Measurements from ENCODE around the gene CEACAM4. TPM values are rescaled to one million over a fixed set of nuclear protein-coding genes. Genes with fewer than 3 reads are reported as not detected.

Gene CEACAM4
- total RNA-seq, 1 experiment from 2014 or later = not detected

DNA sequence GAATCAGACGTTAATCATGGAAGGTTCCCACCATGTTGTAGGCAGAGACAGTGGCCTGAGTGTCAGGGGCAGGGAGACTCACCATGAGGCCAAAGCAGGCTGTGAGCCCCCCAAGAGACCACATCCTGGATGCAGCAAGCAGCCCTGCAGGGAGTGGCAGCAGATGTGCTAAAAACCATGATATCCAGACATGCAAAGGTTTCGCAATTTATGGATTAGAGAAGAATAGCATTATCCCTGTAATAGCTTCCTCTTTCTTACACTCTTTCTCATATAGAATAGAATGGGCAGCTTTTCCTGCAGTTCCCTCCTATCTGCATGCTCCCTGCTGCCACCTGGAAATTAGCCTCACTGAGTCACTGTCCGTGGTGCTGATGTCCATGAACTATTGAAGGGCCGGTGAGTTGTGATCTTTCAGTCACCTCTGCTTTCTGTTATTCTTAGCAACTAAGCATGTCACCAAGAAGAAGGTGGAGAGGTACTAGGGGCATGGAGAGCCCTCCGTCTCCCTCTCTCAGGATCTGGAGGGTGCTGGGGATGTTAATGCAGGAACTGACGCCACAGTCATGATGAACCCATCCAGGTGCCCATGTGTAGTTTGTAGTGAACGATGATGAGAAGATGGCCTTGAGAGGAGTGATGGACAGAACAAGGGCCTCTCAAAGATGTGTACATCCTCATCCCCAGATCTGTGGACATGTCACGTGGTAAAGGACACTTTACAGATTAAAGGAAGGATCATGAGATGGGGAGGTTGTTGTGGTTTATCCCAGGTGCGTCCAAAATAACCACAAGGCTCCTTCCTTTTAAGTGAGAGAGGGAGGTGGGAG, 9.9 kb downstream of the CEACAM4 start:
- in situ Hi-C loops (cut with HindIII; ENCODE audit: low pct_unique_long_range_greater_than_20kb, low sequenced_read_pairs) (no loop called here), intact Hi-C loops (cut with micrococcal nuclease; ENCODE audit: unreplicated experiment) (no loop called here)
- BruUV-seq (replicated peaks) = no TSS peak
- Histone ChIP-seq H3K36me3 (ENCODE audit: control insufficient read depth, insufficient read depth, low read length) (no peaks in the 10 kb centered on the region), H3K4me3 (ENCODE audit: low read depth in 2 of 2, low read length in 2 of 2) (no peak overlapping the region), H3K27me3 (ENCODE audit: control insufficient read depth, insufficient read depth, low read length) (no peaks in the 10 kb centered on the region), H3K4me1 (ENCODE audit: control insufficient read depth, insufficient read depth, low read length) (no peaks in the 10 kb centered on the region), H3K27ac (ENCODE audit: low read length) (no peak overlapping the region), H3K9me3 (ENCODE audit: control insufficient read depth, insufficient read depth, low read depth, low read length) (no peaks in the 10 kb centered on the region)
- ChIA-PET POLR2A (no interaction called here), CTCF (no interaction called here)
- no peak for ATAC-seq
- no peak for DNase-seq (ENCODE audit: low read depth, low spot score)
- TF ChIP-seq, protein P1, sequence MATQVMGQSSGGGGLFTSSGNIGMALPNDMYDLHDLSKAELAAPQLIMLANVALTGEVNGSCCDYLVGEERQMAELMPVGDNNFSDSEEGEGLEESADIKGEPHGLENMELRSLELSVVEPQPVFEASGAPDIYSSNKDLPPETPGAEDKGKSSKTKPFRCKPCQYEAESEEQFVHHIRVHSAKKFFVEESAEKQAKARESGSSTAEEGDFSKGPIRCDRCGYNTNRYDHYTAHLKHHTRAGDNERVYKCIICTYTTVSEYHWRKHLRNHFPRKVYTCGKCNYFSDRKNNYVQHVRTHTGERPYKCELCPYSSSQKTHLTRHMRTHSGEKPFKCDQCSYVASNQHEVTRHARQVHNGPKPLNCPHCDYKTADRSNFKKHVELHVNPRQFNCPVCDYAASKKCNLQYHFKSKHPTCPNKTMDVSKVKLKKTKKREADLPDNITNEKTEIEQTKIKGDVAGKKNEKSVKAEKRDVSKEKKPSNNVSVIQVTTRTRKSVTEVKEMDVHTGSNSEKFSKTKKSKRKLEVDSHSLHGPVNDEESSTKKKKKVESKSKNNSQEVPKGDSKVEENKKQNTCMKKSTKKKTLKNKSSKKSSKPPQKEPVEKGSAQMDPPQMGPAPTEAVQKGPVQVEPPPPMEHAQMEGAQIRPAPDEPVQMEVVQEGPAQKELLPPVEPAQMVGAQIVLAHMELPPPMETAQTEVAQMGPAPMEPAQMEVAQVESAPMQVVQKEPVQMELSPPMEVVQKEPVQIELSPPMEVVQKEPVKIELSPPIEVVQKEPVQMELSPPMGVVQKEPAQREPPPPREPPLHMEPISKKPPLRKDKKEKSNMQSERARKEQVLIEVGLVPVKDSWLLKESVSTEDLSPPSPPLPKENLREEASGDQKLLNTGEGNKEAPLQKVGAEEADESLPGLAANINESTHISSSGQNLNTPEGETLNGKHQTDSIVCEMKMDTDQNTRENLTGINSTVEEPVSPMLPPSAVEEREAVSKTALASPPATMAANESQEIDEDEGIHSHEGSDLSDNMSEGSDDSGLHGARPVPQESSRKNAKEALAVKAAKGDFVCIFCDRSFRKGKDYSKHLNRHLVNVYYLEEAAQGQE (IDR thresholded peaks at IDR 0.05; ENCODE audit: insufficient read depth in 1 of 2, low read depth in 2 of 2, low read length in 1 of 2) = peak; percentile 91 to 93
- TF ChIP-seq, protein P2, sequence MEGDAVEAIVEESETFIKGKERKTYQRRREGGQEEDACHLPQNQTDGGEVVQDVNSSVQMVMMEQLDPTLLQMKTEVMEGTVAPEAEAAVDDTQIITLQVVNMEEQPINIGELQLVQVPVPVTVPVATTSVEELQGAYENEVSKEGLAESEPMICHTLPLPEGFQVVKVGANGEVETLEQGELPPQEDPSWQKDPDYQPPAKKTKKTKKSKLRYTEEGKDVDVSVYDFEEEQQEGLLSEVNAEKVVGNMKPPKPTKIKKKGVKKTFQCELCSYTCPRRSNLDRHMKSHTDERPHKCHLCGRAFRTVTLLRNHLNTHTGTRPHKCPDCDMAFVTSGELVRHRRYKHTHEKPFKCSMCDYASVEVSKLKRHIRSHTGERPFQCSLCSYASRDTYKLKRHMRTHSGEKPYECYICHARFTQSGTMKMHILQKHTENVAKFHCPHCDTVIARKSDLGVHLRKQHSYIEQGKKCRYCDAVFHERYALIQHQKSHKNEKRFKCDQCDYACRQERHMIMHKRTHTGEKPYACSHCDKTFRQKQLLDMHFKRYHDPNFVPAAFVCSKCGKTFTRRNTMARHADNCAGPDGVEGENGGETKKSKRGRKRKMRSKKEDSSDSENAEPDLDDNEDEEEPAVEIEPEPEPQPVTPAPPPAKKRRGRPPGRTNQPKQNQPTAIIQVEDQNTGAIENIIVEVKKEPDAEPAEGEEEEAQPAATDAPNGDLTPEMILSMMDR (IDR thresholded peaks at IDR 0.05) = no peak
- TF ChIP-seq SIN3A (IDR thresholded peaks at IDR 0.05; ENCODE audit: borderline replicate concordance, insufficient read depth, low read depth, low read length) = no peak

DNA sequence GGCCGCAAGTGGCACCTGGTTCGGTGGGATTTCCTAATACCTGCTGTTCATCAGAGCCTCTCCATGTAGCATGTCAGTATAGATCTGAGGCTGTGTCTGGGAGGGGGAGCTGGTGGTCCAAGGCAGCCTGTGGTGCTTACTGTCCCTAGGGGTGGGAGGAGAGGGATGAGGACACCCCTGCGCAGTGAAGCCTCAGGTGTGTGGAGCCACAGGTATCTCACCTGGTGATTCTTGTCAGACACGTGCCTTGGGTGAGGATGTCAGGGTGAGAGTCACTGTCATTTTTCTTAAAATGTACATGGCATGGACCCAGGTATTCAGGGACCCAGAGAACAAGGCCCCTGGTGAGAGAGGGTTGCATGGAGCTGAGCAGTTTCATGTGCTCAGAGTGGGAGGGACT, 11.7 kb downstream of the CEACAM4 start:
- DNase-seq (ENCODE audit: low read depth, low spot score) (no peak), ATAC-seq (no peak)
- Histone ChIP-seq H3K27me3 (ENCODE audit: control insufficient read depth, insufficient read depth, low read length) (no peaks in the 10 kb centered on the region), H3K9me3 (ENCODE audit: control insufficient read depth, insufficient read depth, low read depth, low read length) (no peaks in the 10 kb centered on the region), H3K4me1 (ENCODE audit: control insufficient read depth, insufficient read depth, low read length) (no peaks in the 10 kb centered on the region), H3K36me3 (ENCODE audit: control insufficient read depth, insufficient read depth, low read length) (no peaks in the 10 kb centered on the region), H3K4me3 (ENCODE audit: low read depth in 2 of 2, low read length in 2 of 2) (no peak overlapping the region), H3K27ac (ENCODE audit: low read length) (no peak overlapping the region)
- no TSS peak for BruUV-seq (replicated peaks)
- in situ Hi-C loops (cut with HindIII; ENCODE audit: low pct_unique_long_range_greater_than_20kb, low sequenced_read_pairs) = no loop called here
- TF ChIP-seq TCF7L2 (IDR thresholded peaks at IDR 0.05; ENCODE audit: low read depth, low read length) (no peak), POLR2AphosphoS5 (IDR thresholded peaks at IDR 0.05; ENCODE audit: low read depth, low read length) (no peak), SIN3A (IDR thresholded peaks at IDR 0.05; ENCODE audit: borderline replicate concordance, insufficient read depth, low read depth, low read length) (no peak)
- TF ChIP-seq, protein P1 (IDR thresholded peaks at IDR 0.05; ENCODE audit: insufficient read depth in 1 of 2, low read depth in 2 of 2, low read length in 1 of 2) = no peak
- TF ChIP-seq, protein P2 (IDR thresholded peaks at IDR 0.05) = no peak
- CTCF ChIA-PET = no interaction called here
- POLR2A ChIA-PET = no interaction called here
- intact Hi-C loops (cut with micrococcal nuclease; ENCODE audit: unreplicated experiment) = no loop called here

Measured in Panc1 (cell line).